ENCODE results near the gene MYCN.

DNA sequence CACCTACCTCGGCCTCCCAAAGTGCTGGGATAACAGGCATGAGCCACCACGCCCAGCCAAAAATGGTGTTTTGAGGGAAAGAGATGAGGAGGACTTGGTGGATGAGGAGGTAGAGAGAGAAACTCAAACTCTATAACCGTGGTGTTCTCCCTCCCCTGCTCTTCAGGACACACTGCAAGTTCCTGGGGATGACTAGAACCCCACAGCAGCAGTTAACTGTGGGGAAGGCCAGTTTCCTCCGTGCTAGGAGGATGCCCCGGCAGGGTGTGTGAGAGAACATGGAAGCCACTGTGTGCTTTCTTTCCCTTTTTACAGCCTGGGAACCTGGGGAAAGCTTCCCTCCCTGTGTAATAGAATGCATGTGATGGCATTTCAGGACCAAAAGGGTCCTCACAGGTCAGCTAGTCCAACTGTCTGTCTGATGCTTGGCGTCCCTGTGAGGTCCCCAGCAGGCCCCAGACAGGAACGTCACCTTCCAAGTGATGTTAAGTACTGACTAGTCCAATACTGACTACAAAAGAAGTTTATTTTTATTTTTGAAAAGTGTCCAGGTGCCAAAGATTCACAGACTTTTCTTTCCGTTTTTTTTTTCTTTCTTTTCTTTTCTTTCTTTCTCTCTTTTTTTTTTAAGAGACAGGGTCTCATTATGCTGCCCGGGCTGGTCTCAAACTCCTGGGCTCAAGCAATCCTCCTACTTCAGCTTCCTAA is 38.9 kb downstream of the MYCN start:
- no peak for TF ChIP-seq POLR2A (IDR thresholded peaks at IDR 0.05)
- TF ChIP-seq, protein P1, sequence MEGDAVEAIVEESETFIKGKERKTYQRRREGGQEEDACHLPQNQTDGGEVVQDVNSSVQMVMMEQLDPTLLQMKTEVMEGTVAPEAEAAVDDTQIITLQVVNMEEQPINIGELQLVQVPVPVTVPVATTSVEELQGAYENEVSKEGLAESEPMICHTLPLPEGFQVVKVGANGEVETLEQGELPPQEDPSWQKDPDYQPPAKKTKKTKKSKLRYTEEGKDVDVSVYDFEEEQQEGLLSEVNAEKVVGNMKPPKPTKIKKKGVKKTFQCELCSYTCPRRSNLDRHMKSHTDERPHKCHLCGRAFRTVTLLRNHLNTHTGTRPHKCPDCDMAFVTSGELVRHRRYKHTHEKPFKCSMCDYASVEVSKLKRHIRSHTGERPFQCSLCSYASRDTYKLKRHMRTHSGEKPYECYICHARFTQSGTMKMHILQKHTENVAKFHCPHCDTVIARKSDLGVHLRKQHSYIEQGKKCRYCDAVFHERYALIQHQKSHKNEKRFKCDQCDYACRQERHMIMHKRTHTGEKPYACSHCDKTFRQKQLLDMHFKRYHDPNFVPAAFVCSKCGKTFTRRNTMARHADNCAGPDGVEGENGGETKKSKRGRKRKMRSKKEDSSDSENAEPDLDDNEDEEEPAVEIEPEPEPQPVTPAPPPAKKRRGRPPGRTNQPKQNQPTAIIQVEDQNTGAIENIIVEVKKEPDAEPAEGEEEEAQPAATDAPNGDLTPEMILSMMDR (IDR thresholded peaks at IDR 0.05), result no peak
